Measurements from ENCODE around the gene SHROOM3.

Gene SHROOM3

GRCh38 chr4:76752861-76753501, 318.0 kb downstream of the SHROOM3 start:
- FAIRE-seq, result no peak
- no peak for DNase-seq (ENCODE audit: extremely low spot score, insufficient read length, low read depth)

GRCh38 chr4:76753814-76754213, 318.8 kb downstream of the SHROOM3 start:
- DNase-seq (ENCODE audit: extremely low spot score, insufficient read length, low read depth) (no peak), FAIRE-seq (no peak)

GRCh38 chr4:76754439-76754838, 319.4 kb downstream of the SHROOM3 start:
- DNase-seq (ENCODE audit: extremely low spot score, insufficient read length, low read depth), result no peak
- no peak for FAIRE-seq

- no peak for FAIRE-seq
- DNase-seq (ENCODE audit: extremely low spot score, insufficient read length, low read depth), result no peak
Observed at GRCh38 chr4:76755756-76756155, 320.7 kb downstream of the SHROOM3 start.

DNA sequence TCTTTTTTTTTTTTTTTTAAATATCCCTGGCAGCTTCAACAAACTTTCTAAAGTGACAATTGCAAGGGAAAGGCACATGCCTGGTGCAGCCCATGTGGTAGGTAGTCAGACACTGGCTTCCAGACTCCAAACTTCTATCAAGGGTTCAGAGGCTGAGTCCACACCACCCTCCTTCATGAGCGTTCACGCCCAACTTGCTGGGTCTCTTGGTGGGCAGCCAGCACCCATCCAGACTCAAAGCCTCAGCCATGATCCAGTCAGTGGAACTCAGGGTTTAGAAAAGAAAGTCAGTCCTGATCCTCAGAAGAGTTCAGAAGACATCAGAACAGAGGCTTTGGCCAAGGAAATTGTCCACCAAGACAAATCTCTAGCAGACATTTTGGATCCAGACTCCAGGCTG, 321.4 kb downstream of the SHROOM3 start:
- FAIRE-seq, result no peak

DNA sequence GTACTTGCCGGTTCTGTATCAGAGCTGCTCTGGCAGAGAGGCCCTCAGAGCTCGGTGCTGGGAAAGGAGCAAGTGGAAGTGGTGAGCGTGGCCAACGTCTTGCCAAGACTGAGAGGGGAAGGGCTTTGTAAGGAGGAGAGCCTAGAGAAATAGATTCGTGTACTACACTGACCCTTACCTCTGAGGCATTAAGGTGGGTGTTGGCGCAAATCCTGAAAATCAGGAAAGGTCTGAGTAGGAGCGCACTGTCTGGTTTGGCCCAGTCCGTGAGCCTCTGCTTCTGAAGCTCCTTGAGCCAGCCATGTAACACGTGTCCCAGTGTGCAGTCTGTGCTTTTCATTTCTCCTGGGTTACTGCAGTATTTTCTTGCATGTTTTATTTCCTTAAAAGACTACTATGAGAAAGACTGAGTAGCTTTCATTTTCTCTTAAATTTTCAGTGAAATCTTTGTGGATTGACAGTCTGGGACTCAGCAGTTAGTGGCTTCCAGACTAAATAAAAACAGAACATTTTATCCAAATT, 322.4 kb downstream of the SHROOM3 start:
- no peak for FAIRE-seq
- DNase-seq (ENCODE audit: extremely low spot score, insufficient read length, low read depth), result no peak

More for the DNA sequence above, 321.4 kb downstream of the SHROOM3 start:
- DNase-seq (ENCODE audit: extremely low spot score, insufficient read length, low read depth), result no peak

GRCh38 chr4:76758290-76758882, 323.4 kb downstream of the SHROOM3 start:
- FAIRE-seq, result peak; percentile 56

DNA sequence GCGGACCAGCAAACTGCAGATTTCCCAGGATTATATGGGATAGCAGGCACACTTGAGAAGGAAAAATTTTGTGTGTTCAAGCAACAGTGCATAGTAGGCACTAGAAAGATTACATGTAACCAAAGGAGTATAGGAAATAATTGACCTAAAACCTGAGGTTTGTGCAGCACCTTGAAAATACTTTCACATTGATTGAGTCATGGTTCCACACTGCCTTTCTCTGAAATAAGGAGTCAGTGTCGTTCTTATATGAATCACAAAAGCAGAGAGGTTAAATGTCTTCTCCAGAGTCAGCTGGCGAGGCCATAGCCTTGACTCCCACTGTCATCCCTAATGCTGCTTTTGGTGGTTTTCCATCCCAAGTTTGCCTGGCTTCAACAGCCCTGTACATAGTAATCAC, 324.0 kb downstream of the SHROOM3 start:
- DNase-seq (ENCODE audit: extremely low spot score, insufficient read length, low read depth) (no peak), FAIRE-seq (no peak)

More at GRCh38 chr4:76758290-76758882, 323.4 kb downstream of the SHROOM3 start:
- no peak for DNase-seq (ENCODE audit: extremely low spot score, insufficient read length, low read depth)

DNA sequence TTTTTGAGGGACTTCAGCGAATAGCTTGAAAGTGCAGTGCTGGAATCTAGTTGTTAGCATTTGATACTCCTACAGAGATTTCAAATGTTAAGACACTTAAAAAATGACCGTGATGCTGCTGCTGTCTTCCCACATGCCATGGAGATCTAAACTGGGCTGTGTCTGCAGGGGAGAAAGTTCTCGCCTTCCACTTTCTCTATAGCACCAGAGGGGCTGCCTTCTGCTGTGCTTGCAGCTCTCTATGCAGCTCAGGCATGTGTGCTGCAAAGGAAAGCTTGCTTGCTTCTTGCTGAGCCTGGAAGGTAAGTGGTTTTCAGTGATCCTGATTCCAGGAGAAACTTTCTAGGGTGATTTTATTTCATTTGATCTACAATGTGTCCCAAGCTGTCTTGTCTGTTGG, 325.2 kb downstream of the SHROOM3 start:
- no peak for FAIRE-seq

DNA sequence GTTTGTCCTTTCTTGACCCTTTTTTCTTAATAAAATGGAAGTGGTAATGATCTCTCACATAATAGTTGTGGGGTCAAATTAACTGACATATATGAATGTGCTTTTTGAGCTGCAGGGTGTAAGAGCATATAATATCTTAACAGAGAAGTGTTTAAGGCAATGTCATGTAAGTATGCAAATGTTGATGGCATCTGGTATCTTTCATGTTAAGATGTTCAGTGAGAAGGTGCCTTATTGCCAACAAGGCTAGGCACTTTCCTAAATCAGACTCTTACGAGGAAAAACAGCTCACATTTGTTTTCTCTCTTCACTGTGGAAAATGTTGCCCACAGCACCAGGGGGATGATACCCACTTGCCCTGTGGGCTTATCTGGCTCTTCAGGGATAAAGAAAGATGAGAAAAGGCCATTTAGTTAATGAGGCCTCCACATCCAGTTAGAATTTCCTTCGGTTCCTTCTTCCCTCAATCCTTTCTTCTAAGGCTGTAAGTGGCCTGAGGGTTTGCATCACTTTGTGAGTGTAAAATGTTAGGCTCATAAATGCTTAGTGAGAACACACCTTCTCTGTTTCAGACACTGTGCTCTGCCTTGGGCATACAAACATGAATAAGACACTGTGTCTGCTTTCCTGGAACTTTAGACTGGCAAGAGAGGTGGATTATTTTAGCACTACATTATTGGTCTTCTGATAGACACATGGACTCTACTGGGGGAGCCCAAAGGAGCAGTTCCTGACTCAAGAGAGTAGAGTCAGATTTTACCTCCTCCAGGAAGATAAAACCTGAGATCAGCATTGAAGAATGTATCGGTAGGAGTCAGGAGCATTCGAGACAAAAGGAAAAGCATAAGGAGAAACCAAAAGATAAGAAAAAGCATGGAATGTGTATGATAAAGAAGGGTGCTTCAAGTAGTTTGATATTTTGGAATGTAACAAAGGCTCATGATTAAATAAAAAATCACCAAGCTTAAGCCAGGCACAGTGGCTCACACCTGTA, 327.4 kb downstream of the SHROOM3 start:
- DNase-seq (ENCODE audit: extremely low spot score, insufficient read length, low read depth) (no peak), FAIRE-seq (no peak)

More for the DNA sequence above, 325.2 kb downstream of the SHROOM3 start:
- no peak for DNase-seq (ENCODE audit: extremely low spot score, insufficient read length, low read depth)

GRCh38 chr4:76764251-76764650, 329.2 kb downstream of the SHROOM3 start:
- no peak for FAIRE-seq

GRCh38 chr4:76765473-76766183, 330.6 kb downstream of the SHROOM3 start:
- DNase-seq (ENCODE audit: extremely low spot score, insufficient read length, low read depth), result no peak
- peak; percentile 54 for FAIRE-seq

More at GRCh38 chr4:76764251-76764650, 329.2 kb downstream of the SHROOM3 start:
- DNase-seq (ENCODE audit: extremely low spot score, insufficient read length, low read depth), result no peak

- FAIRE-seq (no peak), DNase-seq (ENCODE audit: extremely low spot score, insufficient read length, low read depth) (no peak)
Observed at GRCh38 chr4:76767983-76768382, 333.0 kb downstream of the SHROOM3 start.

DNA sequence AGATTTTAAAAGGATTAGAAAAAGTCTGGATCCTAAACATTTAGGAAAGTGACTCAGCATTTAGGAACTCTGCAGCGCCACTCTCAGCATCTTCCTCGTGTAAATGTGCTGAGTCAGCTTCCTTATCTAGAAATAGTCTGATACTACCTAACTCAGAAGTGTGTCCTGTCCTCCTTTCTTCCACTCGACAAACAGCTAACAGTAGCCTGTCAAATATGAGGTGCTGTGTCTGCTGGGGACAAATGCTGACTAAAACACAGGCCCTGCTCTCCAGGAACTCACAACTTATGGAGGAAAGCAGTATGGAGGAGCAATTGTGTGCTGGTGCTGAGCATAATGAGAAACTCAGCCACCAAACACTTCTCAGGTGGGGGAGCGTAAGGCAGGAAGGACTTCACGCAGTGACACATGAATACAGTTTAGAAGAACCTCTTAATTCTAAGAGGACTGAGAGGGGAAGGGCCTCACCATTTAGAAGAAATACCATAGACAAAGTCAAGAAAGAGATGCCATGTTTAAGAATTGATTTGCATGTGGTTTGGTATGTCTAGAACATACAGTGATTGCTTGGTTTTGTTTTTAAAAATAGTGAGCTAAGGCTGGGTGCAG, 337.6 kb downstream of the SHROOM3 start:
- FAIRE-seq (no peak), DNase-seq (ENCODE audit: extremely low spot score, insufficient read length, low read depth) (no peak)

- no peak for DNase-seq (ENCODE audit: extremely low spot score, insufficient read length, low read depth)
- no peak for FAIRE-seq
Observed at GRCh38 chr4:76773766-76774165, 338.7 kb downstream of the SHROOM3 start.

GRCh38 chr4:76779740-76780459, 344.9 kb downstream of the SHROOM3 start:
- FAIRE-seq (no peak), DNase-seq (ENCODE audit: extremely low spot score, insufficient read length, low read depth) (no peak)

GRCh38 chr4:76780781-76781697, 346.0 kb downstream of the SHROOM3 start:
- no peak for DNase-seq (ENCODE audit: extremely low spot score, insufficient read length, low read depth)
- no peak for FAIRE-seq

Measured in GM18507 (cell line).